A673 (cell line): ENCODE data around the gene MICAL1.

Experiments
- EZH2 ChIP-seq: fragments of 200-600 bp; sonication (generic); IDR thresholded peaks from 2 replicates; pipeline ENCODE4 v1.6.1; 2017; ENCODE audit warnings: borderline replicate concordance, low read depth, mild to moderate bottlenecking, mixed read lengths, antibody characterized with exemption, low read length; ENCODE audit not compliant: poor library complexity, severe bottlenecking
- TF ChIP-seq, protein P1 (sequence below): fragments of 300-800, 200-600 bp; sonication (generic); conservative IDR thresholded peaks from 2 replicates; pipeline ENCODE4 v1.5.1; 2017; ENCODE audit warnings: low read depth, mild to moderate bottlenecking, antibody characterized with exemption, low read length, moderate library complexity, mixed read lengths

DNA sequence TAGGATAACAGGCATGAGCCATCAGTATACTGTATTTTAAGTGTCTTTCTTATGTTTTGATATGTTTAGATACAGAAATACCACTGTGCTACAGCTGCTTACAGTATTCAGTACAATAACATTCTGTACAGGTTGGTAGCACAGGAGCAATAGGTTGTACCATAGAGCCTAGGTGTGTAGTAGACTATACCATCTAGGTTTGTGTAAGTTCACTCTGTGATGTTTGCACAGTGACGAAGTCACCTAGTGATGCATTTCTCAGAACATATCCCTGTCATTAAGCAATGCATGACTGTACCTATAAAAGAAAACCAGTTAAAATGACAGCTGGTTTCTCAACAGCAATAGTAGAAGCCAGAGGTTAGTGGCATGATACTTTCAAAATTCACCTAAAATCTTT lies 30.5 kb upstream of the MICAL1 start:
- no peak for TF ChIP-seq EZH2
- TF ChIP-seq, protein P1, sequence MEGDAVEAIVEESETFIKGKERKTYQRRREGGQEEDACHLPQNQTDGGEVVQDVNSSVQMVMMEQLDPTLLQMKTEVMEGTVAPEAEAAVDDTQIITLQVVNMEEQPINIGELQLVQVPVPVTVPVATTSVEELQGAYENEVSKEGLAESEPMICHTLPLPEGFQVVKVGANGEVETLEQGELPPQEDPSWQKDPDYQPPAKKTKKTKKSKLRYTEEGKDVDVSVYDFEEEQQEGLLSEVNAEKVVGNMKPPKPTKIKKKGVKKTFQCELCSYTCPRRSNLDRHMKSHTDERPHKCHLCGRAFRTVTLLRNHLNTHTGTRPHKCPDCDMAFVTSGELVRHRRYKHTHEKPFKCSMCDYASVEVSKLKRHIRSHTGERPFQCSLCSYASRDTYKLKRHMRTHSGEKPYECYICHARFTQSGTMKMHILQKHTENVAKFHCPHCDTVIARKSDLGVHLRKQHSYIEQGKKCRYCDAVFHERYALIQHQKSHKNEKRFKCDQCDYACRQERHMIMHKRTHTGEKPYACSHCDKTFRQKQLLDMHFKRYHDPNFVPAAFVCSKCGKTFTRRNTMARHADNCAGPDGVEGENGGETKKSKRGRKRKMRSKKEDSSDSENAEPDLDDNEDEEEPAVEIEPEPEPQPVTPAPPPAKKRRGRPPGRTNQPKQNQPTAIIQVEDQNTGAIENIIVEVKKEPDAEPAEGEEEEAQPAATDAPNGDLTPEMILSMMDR, result no peak
